Measurements from ENCODE around the gene VGLL2.

Gene VGLL2

DNA sequence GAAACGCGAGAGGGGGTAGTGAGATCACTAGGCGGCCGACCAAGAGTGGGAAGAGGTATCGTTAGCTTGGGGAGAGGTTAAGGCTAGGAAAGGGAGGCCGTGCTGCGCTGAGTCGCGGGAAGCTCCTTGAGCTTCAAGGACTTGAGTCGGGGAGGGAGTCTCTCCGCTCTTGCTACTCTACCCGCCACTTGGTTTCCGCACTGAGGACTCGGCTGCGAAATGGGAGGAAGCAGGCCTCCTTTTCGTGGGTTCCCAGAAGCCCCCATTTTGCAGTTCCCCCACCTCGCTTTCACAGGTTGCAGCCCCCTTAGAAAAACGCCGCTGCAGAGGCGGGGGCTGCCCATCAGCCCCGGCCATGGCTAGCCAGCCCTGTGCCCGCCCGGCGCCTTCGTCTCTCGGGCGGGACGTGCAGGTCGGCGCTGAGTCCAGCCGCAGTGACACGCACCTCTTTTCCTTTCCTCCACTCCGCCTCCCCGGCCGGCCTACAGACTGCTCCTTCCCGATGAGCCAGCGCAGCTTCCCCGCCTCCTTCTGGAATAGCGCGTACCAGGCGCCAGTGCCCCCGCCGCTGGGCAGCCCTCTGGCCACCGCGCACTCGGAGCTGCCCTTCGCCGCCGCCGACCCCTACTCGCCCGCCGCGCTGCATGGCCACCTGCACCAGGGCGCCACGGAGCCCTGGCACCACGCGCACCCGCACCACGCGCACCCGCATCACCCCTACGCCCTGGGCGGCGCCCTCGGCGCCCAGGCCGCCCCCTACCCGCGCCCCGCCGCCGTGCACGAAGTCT lies 4.9 kb downstream of the VGLL2 start:
- DNase-seq, result no peak

DNA sequence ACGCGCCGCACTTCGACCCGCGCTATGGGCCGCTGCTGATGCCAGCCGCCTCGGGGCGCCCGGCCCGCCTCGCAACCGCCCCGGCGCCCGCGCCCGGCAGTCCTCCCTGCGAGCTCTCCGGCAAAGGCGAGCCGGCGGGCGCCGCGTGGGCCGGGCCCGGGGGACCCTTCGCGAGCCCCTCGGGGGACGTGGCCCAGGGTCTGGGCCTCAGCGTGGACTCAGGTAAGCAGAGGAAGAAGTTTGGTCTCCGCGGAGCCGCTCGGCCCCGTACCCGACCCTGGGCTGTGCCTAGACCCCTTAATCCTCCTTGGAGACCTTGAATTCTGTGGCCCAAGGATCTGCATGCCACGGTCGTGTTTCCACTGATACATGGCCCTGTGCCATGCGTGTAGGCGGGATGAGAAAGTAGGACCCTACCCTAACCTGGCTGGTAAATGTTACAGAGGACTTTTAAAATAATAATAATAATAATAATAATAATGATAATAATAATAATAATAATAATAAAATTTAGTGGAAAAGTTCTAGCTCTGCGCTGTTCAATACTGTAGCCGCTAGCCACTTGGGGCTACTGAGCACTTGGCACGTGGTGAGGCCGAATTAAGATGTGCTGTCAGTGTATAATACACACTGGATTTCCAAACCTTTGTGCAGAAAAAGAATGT lies 5.6 kb downstream of the VGLL2 start:
- DNase-seq, result no peak

DNA sequence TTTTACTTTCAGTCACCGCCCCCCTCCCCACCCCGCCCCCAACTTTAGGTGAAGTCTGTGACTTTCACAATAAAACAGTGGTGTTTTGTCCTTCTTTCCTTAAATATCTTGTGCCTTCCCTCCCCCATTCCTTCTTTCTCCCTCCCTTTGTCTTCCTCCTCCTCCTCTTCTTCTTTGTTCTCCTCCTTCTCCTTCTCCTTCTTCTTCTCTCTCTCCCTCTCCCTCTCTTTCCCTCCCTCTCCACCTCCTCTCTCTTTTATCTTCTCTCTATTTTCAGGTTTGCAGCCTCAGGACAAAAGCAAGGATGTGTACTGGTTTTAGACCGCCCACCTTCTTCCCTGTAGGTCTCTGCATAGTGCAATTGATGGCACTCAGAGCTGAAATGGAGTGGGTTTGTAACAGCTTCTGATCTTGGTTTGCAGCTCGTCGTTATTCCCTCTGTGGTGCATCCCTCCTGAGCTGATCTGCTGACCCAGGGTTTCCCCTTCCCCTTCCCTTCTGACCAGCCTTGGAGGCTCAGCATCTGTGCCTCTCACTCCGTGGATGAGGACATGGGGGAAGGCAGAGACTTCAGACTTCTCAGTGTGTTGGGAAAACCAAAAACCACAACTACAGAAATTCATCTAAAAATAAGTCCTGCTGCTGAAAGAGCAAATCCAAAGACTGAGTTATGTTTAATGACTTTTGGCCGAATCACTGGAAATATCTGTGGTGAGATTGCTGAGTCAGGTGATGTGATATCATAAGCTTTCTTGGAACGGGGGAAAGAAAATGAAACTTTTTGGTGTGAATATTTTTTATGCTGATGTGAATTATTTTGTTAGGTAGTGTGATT lies 6.9 kb downstream of the VGLL2 start:
- no peak for DNase-seq

- DNase-seq, result no peak
Measured at GRCh38 chr6:117272891-117273290, 7.5 kb downstream of the VGLL2 start.

DNA sequence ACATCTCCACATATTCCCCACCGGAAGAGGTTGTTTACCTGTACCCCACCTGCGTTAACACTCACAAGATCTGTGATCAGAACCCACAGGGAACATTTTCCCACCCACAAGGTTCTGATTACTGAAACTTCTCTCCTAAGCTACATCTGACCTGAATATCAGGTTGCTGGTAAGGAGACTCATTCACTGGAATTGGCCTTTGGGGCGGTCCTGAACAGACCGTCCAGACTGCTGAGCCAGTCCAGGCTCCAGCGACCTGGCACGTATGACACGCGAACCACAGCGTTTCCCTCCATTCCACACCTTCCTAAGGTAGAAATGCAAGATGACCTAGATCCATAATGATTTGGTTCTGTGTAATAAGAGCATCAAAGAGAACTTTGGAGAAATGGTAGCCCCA lies 9.8 kb downstream of the VGLL2 start:
- DNase-seq, result no peak

DNA sequence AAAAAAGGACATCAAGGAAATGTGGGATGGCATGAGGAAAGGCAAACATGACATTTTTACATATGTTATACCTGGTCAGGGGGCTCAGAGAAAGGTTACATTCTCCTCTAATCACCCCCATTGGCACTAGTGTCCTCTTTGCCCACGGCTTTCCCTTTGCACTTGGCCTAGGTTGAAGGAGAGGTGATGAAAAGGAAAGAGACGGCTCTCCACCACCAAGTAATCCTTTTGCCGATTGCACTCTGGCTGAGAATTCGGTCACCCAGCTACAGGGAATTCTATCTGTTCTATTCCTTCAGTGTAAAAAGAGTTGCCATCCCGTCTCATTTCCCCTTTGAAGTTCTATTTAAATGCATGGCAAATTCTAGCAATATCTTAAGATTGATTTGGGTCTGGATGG lies 10.4 kb downstream of the VGLL2 start:
- no peak for DNase-seq

DNA sequence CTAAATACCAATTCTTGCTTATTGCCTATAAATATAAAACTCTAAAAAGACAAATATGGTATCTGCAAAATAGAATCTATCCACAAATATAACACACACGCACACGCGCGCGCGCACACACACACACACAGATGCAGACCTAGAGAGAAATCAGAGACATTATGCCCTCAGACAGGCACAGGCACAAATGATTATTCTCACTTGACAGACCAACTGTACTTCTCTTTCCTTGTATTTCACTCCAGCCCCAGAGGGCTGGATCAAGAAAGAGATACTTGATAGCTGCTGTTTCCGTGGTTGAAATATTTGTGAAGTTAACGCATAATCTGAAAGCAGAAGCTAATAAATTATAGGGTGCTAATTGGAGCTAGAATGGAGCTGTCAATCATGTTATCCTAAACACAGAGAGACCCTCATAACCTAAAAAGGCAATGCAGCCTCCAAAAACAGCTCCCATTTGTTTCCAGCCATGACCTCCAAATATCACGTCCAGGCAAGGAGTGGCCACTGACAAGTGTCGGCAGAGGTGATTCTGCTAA lies 11.5 kb downstream of the VGLL2 start:
- no peak for DNase-seq

- DNase-seq, result no peak
Measured at GRCh38 chr6:117280922-117281321, 15.6 kb downstream of the VGLL2 start.

GRCh38 chr6:117288083-117288715 lies 22.8 kb downstream of the VGLL2 start:
- DNase-seq, result no peak

DNA sequence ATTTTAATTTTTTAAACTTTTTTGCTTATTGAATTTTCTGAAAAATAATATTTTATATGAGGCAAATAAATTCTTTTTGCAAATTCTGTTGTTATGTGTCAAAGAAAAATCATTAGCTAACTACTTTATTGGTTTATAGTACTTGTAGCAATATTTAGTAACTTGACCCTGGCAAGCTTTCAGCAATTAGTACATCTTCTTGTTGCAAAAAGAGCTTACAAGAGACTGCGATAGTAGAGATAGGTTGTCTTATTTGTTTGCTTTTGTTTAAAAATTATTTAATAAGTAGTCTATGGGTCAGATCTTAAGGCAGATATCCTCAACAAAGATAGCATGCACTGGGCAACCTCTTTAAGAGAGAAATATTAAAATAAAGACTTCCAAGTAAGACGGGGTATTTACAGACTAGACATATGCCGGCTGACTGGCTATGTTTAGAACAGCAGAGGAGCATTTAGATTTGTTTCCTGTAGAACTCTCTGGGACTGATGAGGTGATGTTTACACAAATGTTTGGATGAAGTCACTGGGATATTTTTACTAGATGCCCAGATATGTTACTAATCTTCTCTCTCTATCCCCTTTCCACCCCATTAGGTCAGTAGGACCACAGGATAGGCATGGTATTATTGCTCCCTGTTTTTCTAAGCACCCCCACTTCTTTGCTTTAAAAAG lies 25.0 kb downstream of the VGLL2 start:
- no peak for DNase-seq

GRCh38 chr6:117298941-117299340 lies 33.6 kb downstream of the VGLL2 start:
- no peak for DNase-seq

- no peak for DNase-seq
Measured at GRCh38 chr6:117303323-117303722, 38.0 kb downstream of the VGLL2 start.

GRCh38 chr6:117304446-117304845 lies 39.1 kb downstream of the VGLL2 start:
- no peak for DNase-seq

DNA sequence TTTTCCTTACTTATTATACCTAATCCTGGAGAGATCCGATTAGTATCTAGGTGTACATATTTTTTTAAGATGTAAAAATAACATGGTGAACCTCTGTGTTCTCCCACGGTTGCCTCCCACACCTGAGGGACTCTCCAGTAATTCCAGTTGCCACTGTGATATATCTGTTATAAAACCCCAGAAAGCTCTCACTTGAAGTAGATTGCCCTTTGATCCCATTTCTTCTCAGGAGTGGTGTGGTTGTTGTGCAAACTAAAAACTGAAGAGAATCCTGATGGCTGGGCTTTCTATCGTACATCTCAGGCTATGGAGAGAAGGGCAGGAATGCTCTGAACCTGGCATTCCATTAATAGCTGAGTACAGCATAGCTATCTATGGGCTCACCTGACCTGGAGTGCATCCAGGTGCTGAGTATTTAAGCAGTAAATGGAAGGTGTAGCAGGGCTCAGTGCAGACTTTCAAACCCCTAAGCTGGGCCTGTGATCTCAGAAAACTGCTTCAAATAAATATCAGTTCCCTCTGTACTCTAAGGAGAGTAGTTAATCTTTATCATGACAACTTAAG lies 41.0 kb downstream of the VGLL2 start:
- no peak for DNase-seq

GRCh38 chr6:117307655-117308054 lies 42.3 kb downstream of the VGLL2 start:
- DNase-seq, result no peak

DNA sequence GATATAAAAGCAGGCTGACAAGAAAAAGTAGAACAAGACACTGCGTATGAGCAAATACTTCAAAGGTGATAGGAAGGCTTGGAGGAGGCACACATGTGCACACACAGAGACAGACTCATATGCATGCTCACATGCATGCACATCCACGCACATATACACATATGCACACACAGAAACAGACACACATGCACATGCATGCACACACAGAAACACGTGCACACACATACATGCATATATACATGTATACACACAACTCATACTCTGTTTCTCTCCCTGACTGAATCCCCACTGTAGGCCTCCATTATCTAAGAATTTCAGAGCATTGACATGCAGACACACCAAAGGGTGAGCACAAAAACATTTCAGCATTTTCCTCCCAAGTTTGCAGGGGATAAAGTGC lies 43.7 kb downstream of the VGLL2 start:
- DNase-seq, result no peak

DNA sequence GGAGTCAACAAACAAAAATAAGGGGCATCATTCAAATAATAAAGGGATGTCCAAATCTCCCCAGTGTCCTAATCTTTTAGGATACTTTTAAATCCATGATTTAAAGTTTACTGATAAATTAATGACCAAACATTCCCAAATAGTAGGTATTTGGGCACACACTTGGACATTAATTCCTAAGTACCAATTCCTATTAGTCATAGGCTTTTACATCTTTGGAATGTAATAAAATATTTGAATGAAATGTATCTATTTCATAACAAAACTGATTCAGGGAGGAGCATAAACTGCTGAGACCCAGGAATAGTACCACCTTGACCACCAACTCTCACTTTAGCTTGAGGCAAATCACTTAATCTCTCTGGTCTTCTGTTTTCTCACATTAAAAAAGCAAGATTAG lies 44.3 kb downstream of the VGLL2 start:
- DNase-seq, result no peak

GRCh38 chr6:117311310-117311709 lies 46.0 kb downstream of the VGLL2 start:
- no peak for DNase-seq

DNA sequence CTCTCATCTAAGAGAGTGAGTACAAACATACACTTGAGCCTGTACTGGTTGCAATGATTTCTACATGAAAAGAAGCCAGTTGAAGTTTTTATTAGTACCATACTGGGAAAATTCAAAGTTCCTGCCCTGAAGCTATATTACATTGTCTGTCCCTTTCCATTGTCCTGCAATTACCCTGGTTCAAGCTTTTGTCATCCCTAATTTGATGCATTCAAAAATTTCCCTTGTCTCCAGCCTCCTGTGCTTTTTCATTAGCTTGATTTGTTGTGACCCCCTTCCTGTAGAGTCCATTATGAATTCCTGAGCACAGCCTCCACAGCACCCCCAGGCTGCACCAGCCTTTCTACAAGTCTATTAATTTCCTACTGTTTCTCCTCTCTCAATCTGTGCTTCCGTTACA lies 46.4 kb downstream of the VGLL2 start:
- DNase-seq, result no peak

- no peak for DNase-seq
Measured at GRCh38 chr6:117317261-117317660, 51.9 kb downstream of the VGLL2 start.

All from activated T-cell treated with anti-CD3 and anti-CD28 coated beads for 4 hours (primary cell).